Measurements from ENCODE around the gene KCNS1.

KCNS1 gene

DNA sequence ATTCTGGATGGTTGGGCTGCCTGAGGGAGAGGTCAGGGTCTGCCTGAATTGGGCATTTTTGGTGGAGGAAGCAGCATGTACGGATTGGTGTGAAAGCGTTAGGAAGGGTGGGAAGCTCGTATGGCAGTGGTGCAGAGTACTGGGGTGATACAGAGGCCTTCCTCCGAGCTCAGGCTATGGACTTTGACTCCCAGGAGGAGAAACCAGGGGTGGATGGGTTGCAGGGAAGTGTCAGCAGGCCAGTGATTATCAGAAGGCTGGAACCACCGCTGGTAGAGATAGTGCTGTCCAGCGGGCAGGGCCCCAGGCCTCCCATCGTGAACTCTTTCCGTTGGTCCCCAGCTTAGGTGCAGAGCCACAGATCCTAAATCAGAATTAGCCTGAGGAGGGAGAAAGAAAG lies 8.7 kb upstream of the KCNS1 start:
- DNase-seq, result no peak

DNA sequence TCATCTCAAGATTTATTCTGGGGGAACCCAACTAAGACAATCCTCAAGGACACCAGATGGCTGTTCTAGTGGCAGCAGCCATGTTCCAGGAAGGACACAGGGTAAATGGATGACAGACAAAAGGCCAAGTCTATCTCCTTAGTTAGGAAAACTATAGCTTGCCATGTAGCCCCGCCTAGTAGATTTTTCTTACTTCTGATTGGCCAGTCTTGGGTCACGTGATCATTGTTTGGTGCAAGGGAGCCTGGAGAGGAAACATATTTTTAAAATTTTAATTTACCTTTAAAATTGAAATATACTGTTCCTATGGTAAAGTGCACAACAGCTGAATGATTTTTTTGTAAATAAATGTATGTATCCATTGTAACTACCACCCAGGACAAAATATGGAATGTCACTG lies 4.4 kb upstream of the KCNS1 start:
- DNase-seq, result no peak

DNA sequence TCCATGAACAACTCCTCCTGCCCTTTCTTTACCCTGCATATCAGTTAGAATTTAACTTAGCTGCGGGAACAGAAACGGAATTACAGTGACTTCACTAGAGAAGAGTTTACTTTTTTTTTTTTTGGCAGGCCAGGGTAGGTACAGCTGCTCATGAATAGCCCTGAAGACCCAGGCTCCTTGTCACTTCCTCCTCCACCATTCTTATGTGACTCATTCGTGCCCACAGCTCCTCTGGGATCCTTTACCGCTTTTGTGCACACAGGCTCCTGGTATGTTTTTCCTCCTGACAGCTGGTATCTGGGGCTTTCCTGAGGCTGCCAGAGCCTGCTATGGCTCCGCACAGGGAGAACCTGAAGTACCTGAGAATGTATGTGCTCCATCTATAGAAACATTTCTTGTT lies 3.9 kb upstream of the KCNS1 start:
- DNase-seq, result no peak

DNA sequence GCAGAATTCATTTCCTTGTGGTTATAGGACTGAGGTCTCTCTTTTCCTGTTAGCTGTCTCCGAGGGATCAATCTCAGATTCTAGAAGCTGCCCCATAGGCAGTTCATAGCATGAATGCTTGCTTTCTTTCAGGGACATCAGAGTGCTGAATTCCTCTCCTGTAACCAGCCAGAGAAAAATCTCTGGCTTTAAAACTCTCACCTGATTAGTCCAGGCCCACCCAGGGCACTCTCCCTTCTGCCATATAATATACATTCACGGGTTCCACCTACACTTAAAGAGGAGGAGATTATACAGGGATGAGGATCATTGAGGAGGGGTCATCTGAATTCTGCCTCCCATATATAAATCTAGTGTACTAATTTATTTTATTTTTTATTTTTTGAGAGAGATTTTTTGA lies 2.1 kb upstream of the KCNS1 start:
- DNase-seq, result no peak

DNA sequence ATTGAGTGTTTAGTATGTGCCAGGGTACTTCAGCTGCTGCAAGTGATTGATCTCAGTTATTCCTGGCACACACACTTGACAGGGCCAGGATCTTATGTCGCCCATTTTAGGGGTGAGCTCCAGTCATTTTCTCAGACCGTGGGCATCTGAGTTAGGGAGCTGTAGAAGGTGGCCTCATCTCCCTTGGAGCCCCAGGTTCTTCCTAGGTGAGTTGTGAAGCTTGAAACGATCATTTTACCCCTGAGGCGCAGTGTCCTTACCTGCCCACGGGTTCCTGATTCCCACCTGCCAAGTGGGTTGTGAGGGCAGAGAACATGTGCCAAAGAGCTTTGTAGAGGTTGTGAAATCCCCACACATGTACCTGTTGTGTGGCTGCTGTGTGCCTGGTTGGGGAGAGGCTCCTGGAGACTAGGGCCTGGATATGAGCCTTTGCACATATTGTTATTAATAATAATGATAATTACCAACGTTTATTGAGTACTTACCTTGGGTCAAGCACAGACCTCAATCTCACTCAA lies 465 bp upstream of the KCNS1 start:
- no peak for DNase-seq

DNA sequence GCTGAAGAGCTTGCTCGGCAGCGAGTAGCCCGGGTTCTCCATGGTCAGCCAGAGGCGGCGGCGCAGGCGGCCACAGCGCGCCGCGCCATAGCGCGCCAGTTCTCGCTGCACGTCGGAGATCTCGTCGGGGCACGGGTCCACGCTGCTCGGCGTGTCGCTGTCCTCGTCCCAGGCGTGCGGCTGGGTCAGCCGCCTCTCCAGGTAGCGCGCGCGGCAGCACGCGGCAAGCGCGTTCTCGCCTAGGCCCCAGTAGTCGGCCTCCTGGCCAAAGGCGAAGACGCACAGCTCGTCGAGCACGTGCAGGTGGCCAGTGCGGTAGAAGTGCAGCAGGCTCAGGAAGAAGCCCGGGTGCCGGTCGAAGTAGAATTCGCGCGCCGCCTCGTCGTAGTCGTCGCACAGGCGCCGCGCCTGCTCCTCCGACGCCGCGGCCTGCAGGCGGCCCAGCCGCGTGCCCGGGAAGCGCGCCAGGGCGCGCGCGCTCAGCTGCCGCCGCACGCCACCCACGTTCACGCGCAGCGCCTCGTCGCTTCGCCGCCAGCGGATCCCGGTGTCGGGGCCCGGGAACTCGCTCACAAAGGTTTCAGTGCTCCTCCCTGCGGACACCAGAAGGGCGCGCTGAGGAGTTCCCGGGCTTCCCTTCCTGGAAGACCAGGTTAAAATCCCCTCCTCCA lies 2.7 kb downstream of the KCNS1 start:
- peak; percentile 71 for DNase-seq

DNA sequence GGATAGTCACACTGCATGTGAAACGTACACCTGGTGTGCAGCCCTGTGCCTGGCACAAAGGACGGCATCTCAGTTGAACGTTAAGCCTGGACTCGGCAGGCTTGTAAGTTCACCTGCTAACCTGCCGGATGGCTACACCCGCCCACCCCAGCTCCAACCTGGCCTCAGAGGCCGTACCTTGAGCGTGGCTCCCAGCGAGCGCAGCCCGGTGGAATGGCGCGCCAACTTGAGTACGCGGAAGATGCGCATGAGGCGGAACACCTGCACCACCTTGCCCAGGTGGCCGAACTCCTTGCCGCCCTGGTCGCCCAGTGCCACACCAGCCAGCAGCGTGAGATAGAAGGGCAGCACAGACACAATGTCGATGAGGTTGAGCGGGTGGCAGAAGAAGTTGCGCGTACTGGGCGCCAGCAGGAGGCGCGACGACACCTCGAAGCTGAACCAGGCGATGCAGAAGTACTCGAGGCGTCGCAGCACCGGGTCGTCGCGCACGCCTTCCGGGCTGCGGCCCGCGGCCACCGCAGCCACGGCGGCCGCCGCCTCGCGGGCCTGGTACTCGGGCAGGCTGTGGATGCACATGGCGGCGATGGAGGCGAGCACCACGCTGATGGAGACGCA lies 3.3 kb downstream of the KCNS1 start:
- DNase-seq, result peak; percentile 67

DNA sequence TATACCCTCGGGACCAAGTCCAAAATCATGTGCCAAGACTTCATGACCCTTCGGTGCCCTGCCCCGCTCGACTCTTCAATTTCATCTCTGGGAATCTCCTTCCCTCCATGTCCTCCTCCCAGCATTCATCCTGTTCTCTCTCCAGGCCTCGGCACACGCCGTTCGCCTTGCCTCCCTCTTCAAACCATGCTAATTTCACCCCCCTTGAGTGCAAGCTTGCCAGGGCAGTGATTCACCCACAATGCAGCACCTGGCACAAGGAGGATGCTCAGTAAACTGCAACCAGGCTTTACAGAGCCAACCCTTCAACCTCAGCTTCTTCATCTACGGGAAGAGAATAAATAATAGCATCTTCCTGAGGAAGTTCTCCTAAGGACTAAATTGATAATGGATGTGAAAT lies 4.1 kb downstream of the KCNS1 start:
- no peak for DNase-seq

DNA sequence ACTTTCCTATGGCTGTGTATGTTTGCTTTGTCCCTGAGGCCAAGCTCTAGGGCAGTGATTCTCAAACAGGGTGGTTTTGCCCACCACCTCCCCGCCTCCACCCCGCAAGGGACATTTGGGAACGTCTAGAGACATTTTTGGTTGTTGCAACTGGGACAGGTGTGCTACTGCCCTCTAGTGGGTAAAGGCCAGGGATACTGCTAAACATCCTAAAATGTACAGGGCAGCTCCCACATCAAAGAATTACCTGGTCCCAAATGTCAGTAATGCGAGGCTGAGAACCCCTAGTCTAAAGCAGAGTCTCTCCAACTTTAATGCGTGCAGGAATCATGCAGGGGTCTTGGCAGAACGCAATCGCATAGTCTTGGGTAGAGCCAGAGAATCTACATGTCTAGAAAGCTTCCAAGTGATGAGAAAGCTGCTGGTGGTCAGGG lies 5.1 kb downstream of the KCNS1 start:
- DNase-seq, result peak; percentile 81

DNA sequence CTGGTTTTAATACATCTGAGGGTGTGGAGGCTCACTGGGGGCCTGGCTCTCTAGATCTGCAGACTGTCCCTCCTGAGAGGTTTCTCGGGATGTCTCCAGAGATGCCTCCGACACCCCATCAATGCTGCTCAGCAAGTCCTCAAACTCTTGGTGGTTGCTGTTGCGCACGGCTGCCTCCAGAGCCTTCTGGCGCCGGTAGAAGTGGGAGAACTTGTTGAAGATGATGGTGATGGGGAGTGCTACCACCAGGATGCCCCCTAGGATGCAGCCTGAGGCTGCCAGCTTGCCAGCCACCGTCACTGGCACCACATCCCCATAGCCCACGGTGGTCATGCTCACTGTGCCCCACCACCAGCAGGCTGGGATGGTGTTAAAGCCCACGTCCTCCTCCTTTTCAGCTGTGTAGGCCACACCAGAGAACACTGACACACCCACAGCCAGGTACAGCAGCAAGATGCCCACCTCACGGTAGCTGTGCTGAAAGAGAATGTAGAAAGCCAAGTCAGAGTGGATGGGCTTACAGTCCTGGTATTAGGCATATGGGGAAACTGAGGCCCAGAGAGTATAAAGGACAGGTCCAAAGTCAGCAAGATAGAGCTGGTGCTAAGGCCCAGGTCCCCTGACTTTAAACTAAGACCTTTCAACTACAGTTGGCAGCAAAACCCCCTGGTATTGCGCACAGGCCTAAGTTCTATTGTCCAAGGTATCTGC lies 5.9 kb downstream of the KCNS1 start:
- no peak for DNase-seq

DNA sequence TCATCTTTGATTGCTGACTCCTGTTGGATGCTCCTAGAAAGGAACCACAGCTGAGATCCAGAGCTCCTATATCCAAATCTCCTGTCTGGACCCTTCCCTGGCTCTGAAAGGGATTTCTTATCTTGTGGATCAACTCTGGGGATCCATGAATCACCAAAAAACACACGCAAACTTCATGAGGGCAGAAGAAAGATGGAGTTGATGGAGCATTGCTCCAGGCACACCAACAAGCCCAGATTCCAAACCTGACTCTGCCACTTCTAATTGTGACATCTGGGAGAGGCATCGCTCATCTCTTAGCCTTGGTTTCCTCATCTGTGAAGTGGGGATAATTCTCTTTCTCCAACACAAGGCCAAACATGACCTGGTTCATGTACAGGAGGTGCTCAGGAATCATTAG lies 6.7 kb downstream of the KCNS1 start:
- DNase-seq, result no peak

DNA sequence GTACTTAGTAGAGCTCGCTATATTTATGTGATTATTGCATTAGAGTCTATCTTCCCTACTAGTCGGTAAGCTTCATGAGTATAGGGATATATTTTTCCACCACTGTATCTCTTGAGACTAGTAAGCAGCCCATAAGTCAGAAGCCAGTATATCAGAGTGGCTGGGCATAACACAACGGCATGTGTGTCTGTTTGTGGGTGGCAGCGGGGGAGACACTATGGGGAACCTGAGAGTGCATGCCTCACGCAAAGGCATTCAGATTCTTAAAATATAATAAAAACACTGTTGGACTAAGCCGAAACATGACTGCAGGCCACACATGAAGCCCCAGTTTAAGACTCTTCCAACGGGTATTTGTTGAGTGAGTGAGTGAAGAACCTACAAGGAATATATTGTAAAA lies 8.0 kb downstream of the KCNS1 start:
- no peak for DNase-seq

DNA sequence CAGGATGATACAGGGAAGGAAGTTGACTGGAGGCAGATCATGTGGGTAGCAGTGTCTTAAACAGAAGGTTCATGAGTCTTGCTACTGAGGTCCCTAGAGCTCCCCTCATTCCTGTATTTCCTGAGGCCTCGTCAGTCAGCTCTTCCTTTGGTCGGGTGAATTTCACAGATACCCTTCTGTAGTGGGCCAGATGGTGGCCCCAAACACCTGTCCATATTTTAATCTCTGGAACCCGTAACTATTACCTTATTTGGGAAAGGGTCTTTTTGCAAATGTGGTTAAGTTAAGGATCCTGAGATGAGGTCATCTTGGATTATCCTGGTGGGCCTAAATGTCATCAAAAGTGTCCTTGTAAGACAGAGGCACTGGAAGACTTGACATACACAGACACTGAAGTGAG lies 9.6 kb downstream of the KCNS1 start:
- no peak for DNase-seq

DNA sequence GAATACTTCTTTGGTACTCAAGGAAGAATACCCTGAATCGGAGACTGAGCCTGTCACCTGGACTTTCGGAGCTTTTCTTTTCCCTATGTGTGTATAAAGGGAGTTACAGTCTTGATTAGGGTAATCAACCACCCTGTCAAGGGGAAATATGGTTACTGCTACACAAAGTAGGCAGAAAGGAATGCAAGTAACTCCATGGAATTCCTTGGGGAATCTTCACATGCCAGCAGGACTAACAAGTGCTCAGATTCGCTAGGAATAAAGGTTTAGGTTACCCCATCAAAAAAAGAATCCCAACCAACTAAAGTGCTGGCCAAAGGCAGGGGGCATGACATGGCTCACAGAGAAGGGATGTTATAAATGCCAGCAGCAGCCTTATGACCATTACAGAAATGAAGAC lies 10.4 kb downstream of the KCNS1 start:
- no peak for DNase-seq

DNA sequence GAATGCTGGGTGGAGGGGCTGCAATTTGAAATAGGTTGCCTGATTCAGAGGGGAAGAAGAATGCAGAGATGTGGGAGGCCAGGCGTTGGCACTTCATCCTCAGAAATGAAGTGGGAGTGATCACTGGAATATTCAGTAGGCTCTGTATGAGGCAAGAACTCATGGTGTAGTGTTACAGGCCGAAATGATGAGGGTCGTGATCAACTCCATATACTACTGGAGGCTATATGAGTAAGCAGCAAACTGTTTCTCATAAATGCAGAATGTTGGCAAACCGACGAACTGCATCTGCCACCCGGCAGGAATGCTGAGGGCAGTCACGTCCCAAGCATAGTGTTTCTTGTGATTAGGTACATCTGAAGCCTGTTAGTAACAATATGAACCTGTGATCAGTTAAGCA lies 12.7 kb downstream of the KCNS1 start:
- DNase-seq, result peak; percentile 52

DNA sequence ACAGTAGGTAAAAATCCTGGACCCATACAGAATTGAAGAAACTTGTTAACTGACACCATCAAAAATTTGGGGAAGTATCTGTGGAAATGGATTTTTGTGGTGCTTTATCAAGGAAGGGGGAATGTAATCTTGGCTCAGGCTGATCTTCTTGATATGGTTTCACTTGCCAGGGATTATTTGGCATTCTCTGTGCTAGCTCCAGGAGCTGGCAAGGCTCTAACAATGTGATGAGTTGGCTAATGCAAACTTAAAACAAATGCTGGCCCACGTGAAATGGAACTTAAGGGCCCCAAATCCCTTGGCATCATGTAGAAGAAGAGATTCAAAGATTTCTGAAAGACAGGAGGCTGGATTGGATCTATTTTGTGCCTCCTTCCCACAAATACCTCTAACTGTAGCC lies 13.1 kb downstream of the KCNS1 start:
- peak; percentile 29 for DNase-seq

DNA sequence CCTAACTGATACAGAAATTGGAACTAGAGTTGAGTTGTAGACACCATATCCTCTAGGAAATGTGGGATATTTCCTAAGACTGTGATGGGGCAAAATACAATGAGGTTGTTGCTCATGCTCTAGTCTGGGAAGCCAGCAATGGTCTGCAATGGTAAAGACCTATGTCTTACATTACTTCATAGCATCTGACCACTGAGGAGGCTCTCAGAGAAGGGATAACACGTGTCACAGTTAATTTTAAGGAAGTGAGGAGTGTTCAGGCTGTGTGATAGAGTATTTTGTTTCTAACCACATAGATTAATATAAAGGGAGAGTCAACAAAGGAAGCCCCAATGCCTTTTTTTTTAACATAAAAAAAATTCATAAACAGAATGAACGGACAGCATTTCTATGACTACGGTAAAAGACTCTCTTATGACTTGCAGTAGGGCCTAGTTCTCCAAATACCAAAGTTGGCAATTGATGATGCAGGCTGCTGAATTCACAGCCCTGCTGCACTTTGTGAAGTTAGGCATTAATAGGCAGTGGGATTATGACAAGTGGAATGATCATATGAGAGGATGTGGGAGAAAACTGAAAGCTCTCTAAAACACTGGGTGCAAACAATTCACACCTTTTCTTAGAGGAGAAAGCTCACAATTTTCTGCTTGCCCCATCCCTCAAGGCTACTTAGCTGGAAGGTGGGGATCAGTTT lies 13.7 kb downstream of the KCNS1 start:
- no peak for DNase-seq

DNA sequence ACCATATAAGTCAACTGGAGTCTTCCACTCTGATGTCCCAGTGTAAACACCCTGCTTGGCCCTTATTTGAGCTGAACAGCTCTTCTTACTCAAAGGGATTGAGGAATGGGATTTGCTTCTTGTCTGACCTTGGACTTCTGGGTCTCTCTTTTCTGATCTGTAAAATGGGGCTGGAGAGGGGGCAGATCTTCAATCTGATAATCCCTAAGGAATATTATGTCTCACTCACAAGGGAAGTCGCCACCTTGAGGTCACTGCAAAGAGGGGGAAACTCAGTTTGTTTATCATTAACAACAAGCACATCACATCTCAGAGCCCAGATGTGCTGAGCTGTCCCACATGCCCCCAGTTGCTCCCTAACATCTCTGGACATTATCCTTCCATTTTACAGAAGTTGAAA lies 15.1 kb downstream of the KCNS1 start:
- no peak for DNase-seq

DNA sequence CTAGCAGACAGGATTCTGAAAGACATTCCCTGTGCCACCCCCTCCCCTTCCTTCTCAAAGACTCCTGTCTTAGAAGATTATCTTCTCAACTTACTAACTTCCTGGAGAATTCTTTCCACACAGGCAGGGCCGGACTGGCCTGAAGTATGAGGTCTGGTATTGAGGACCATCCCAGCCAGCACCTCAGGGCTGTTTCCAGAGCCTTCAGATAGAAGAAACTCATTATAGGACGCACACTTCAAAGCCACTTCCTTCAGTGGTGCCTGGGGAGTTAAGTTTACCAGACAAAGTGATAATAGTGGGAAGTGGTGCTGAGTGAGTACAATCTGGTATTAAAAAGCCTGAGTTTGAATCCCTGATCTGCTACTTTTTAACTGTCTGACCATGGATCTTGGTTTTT lies 15.6 kb downstream of the KCNS1 start:
- DNase-seq, result no peak

DNA sequence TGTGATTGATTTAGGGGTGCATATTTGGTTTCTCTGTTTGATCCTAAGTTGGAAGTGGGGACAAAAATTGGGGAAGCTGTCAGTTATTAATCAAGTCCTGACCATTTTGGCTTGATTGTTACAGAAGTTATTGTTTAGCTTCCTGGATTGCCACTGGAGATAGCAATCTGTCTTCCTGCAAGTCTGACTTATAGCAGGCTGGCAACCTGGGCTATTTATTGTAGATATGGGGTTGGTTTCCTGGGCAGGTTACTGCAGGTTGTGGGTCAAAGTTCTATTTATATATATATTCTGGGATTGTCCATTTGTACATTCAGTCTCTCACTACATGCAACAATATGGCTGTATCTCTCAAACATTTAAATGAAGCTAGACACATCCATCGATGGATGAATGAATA lies 17.8 kb downstream of the KCNS1 start:
- DNase-seq, result no peak

DNA sequence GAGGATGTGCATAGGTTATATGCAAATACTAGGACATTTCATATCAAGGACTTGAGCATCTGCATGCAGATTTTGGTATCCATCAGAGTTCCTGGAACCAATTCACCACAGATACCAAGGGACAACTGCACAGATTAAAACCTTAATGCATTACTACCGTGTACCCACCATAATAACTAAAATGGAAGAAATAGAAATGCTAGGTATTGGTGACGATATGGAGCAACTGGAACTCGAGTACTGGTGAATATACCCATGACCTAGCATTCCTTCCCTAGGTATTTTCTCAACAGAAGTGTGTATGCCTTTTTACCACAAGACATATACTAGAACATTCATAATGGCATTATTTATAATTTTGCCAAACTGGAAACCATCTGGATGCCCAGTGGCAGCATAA lies 18.5 kb downstream of the KCNS1 start:
- DNase-seq, result no peak

DNA sequence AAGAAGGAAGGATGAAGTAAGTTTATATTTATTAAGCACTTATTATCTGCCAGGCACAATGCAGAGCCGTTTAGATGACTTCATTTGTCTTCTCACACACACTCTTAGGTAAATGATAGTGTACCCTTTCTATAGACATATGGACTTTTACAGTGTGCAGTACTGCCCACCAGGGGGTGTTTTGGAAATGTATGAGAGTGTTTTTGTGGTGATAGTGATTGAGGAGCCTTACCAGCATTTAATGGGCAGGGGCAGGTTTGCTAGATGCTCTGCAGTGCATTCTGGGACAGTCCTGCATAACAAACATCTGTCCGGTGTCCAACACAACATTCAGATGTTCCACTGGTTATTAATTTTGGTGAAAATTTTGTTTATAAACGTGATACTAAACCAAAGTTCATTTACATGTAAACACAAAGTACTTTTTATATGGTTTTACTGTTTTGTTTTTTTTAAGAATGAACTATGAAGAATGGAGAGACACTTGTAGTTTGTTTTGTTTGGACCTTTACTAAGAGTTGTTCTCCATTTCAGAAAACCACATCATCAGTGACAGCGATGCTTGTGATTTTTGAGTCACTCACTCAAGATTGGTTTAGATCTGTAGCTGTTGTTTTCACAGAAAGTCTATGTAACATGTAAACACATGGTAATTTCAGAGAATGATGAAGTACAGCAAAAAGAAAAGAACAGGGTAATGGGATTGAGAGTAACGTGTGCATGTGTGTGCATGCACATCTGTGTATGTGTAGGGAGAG lies 19.9 kb downstream of the KCNS1 start:
- no peak for DNase-seq

DNA sequence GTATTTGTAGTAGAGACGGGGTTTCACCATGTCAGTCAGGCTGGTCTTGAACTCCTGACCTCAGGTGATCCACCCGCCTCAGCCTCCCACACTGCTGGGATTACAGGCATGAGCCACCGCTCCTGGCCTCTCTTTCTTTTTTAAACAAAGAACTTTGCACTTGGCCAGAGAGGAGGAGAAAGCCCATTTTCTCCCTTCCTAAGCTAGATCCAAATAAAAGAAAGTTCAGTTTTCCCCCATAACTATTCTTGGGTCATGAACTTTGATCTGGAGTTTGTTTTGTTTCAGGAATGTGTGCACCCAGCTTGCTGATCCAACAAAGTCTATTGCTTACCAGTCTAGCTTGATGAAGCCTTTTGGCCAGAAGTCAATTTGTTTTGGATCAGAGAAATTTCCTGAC lies 23.4 kb downstream of the KCNS1 start:
- DNase-seq, result no peak

Data from eye (tissue), 1 donor.